GM18861 (cell line): Measurements from ENCODE around the gene BACH2.
"Not testable (repeated sequence)": the region's sequence is repeated elsewhere in the genome, so short reads cannot be mapped to it uniquely, and the experiment has no call there.

Experiments used
- ATAC-seq: cut with Tn5 transposase; IDR thresholded peaks from one replicate; pipeline ENCODE4 v1.9.1; 2021; ENCODE audit not compliant: unreplicated experiment

The BACH2 gene

GRCh38 chr6:90186637-90187371 is 109.8 kb downstream of the BACH2 start:
- no peak for ATAC-seq

DNA sequence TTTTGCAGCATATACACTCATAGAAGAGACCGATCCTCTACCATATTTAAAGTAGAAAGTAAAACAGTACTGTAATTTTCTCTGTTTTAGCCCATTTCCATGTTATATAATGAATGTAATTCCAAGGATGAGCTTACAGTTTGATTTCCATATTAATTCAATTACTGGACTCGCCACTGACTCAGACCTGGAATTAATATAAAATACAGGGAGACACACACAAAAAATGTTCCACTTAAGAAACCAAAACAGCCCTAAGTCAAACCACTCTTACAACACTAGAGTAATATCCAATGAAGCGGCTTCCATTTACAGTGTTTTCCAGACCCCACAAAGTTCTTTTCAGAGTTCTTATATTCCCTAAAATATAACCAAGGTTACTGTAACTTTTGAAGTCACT is 110.6 kb downstream of the BACH2 start:
- no peak for ATAC-seq

DNA sequence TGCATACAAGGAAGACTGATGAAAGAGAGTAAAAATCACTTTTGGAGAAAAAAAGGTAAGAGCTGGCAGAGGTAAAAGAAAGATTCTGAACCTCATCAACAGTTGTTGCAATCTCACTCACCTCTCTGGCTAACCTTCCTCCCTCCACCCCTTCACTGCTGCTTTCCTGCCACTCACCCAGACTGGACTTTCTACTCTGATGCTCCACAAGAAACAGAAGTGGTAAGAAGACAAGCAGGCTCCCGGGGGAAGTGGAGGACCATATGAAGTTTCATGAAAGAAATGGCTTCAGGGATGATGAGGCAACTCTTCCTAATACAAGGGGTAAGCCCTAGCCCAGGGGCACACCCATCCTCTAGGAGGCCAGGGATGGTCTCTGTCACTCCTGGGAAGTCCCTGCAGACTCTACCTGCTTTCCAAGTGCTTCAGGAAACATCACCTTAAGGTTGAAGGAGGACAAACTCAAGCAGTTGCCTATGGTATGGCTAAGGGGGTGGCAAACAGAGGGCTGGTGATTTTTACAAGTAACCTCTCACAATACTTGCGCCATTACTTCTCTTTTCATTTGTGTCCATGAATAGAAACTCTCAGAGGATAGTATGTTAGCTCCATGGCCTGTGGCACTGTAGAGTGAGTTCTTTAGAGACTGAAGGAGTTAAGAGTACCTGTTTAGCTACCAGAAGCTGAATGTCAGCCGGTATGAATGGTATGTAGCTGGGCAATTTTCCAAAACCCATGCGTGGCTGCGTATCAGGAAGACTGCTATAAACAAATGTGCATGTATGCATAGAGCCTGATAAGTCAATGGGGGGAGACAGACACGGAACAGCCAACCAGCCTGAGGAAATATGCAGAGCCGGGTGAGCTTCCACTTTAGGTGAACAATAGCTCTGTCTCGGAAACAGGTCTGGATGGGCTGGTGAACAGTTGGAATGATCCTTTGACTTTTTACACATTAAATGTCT is 112.0 kb downstream of the BACH2 start:
- no peak for ATAC-seq

GRCh38 chr6:90183587-90184333 is 112.9 kb downstream of the BACH2 start:
- ATAC-seq: no peak

DNA sequence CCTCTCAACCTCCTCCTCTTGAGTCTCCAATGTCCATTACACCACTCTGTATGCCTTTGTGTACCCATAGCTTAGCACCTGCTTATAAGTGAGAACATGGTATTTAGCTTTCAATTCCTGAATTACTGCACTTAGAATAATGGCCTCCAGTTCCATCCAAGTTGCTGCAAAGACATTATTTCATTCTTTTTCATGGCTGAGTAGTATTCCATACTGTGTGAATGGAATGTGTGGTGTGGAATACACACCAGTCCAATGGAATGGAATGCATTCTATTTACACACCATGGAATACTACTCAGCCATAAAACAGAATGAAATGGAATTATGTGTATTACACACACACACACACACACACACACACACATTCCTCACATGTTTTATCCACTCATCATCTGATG is 116.1 kb downstream of the BACH2 start:
- no peak for ATAC-seq

DNA sequence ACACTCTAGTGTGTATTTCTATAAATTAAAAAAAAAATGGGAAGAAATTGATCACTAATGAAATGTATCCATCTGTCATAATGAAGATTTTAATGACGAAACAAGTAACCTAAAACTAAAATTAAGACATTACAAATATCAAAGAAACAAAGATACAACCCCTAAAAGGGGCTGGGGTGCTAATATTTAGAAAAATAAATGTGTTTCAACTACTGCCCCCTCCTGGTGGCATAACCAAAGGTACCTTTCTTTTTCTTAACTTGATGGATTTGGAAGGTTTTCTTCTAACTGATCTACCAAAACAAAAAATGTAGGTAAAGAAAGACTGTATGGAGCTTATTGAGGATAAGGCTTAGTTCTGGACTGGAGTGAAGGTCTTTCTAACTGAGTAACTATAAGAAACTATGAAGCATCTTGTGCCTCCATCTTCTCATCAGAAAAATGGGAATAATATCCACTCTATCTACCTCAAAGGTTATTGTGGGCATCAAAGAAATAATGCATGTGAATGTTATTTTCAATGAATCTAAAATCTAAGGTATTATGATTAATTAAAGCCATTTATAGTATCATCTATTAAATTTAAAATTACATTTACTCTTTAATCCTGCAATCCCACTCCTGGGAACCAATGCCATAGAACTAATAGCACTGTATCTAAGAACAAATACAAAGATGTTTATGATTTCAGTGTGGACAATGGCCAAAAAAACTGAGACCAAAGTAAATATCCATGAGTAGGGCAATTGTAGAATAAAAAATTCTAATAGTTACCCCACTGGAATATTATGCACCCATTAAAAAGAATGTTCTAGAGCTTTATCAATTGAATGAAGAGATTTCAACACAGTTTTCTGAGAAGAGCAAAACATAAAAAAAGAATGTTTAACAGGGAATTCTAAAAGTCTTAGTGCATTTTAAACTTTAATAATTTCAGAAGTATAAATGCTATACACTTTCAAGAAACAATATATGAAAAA is 117.2 kb downstream of the BACH2 start:
- no peak for ATAC-seq

GRCh38 chr6:90178384-90178855 is 118.2 kb downstream of the BACH2 start:
- no peak for ATAC-seq

GRCh38 chr6:90177544-90178383 is 118.9 kb downstream of the BACH2 start:
- no peak for ATAC-seq

GRCh38 chr6:90175627-90176538 is 120.8 kb downstream of the BACH2 start:
- ATAC-seq: no peak

- no peak for ATAC-seq
These were observed 123.2 kb downstream of the BACH2 start for GRCh38 chr6:90173262-90173925.

DNA sequence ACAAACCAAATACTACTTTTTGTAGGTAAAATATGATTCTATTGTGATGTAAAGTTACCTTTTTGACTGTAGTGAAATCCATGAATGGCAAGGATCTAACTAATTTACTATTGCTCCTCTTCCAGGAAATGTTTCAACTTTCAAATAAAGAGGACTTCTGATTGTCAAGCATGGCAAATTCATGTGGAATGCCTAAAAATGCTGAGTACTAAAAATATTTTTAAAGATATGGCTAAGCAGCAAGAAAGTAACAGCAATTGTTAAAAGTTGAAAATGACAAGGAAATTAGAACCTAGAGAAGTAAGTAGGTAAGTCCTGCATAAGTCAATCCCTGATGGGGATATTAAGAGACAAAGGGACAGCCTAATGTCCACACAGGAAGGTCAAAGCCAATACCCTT is 126.0 kb downstream of the BACH2 start:
- no peak for ATAC-seq

DNA sequence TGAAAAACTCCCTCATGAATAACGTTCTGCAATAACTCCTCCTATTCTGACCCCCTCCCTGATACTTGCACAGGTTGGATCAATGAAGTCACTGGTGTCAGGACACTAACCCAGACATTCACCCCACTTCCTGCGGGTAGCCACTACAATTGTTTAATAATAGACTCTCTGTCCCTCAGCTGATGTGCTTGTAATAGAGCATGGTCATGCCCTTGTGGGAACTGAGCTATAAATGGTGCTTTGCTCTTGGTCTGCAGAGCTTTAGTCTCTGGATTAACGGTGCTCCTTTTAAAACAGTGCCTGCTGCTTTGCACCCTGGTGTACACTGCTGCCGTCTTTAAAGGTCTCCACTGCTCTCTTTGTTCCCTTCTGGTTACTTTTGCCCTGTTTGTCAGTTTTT is 127.3 kb downstream of the BACH2 start:
- ATAC-seq: no peak

DNA sequence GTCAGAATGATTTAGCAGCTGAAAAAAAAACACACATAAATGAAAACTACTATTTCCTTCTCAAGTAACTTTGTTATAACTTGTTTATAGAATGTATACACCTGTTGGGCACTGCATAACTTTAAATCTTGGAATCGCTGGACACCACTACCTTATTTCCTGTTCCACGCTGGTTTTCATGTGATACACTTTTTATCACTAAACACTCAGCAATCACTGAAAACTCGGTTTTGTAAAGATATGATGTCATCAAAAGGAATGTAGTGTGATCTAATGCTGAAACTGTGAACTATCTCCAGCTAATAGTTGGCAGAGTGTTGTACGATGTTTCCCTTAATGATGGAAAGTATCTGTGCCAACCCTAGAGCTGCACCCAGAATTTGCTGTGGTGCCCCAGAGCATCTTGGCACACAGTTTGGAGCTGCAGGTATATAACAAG is 127.9 kb downstream of the BACH2 start:
- ATAC-seq: no peak

GRCh38 chr6:90167514-90168379 is 128.9 kb downstream of the BACH2 start:
- no peak for ATAC-seq

DNA sequence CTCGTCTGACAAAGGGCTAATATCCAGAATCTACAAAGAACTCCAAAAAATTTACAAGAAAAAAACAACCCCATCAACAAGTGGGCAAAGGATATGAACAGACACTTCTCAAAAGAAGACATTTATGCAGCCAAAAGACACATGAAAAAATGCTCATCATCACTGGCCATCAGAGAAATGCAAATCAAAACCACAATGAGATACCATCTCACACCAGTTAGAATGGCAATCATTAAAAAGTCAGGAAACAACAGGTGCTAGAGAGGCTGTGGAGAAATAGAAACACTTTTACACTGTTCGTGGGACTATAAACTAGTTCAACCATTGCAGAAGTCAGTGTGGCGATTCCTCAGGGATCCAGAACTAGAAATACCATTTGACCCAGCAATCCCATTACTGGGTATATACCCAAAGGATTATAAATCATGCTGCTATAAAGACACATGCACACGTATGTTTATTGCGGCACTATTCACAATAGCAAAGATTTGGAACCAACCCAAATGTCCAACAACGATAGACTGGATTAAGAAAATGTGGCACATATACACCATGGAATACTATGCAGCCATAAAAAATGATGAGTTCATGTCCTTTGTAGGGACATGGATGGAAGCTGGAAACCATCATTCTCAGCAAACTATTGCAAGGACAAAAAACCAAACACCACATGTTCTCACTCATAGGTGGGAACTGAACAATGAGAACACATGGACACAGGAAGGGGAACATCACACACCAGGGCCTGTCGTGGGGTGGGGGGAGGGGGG is 130.3 kb downstream of the BACH2 start:
- not testable (repeated sequence) for ATAC-seq
